ENCODE results near the gene AR.

- TF ChIP-seq CTCF (IDR thresholded peaks at IDR 0.05) (no peak), POLR2AphosphoS5 (IDR thresholded peaks at IDR 0.05) (no peak), POLR2A (IDR thresholded peaks at IDR 0.05) (no peak)
Measured at GRCh38 chrX:67730296-67730695, 186.5 kb downstream of the AR start.

Data from sigmoid colon (tissue), 4 donors.